Neuronal stem cell (in vitro differentiated cells): Measurements from ENCODE around the gene CAPN15.

Experiments
- DNase-seq: peaks from one replicate; pipeline ENCODE4 v3.0.0-alpha.2; 2013; ENCODE audit warnings: low spot score
- H2AFZ ChIP-seq: one replicate; pipeline ENCODE4 v1.6.1; 2013; ENCODE audit warnings: mild to moderate bottlenecking, low read length, inconsistent platforms
- H2AK5ac ChIP-seq: 2 replicates; pipeline ENCODE4 v1.6.1; 2013; ENCODE audit warnings: low read depth, mild to moderate bottlenecking, inconsistent platforms, low read length, moderate library complexity, mixed read lengths
- H2BK120ac ChIP-seq: 2 replicates; pipeline ENCODE4 v1.6.1; 2013; ENCODE audit warnings: low read depth, mild to moderate bottlenecking, inconsistent platforms, low read length, moderate library complexity, mixed read lengths
- H2BK12ac ChIP-seq: one replicate; pipeline ENCODE4 v1.6.1; 2013; ENCODE audit warnings: low read length, inconsistent platforms
- H2BK15ac ChIP-seq: 2 replicates; pipeline ENCODE4 v1.6.1; 2013; ENCODE audit warnings: mild to moderate bottlenecking, low read length, inconsistent platforms, mixed read lengths
- H2BK5ac ChIP-seq: one replicate; pipeline ENCODE4 v1.6.1; 2013; ENCODE audit warnings: inconsistent platforms, mild to moderate bottlenecking, low read length, moderate library complexity
- H3K14ac ChIP-seq: one replicate; pipeline ENCODE4 v1.6.1; 2013; ENCODE audit warnings: low read length, inconsistent platforms
- H3K18ac ChIP-seq: 2 replicates; pipeline ENCODE4 v1.6.1; 2013; ENCODE audit warnings: low read length, inconsistent platforms
- H3K23ac ChIP-seq: 2 replicates; pipeline ENCODE4 v1.6.1; 2013; ENCODE audit warnings: low read depth, mild to moderate bottlenecking, mixed read lengths, low read length, inconsistent platforms; ENCODE audit not compliant: poor library complexity
- H3K27ac ChIP-seq: replicated peaks from 3 replicates; pipeline ENCODE4 v1.5.1; 2013; ENCODE audit warnings: low read length, inconsistent platforms
- H3K27me3 ChIP-seq, 3 experiments: 2 replicates each; pipeline ENCODE4 v1.6.1; 2013; ENCODE audit warnings: low read length in 3 of 3, mild to moderate bottlenecking in 2 of 3, inconsistent platforms in 1 of 3, low read depth in 1 of 3, mixed read lengths in 1 of 3, moderate library complexity in 1 of 3; ENCODE audit not compliant: control insufficient read depth in 3 of 3, insufficient read depth in 3 of 3
- H3K36me3 ChIP-seq, 2 donors: replicated peaks in 1 of 2; 2 replicates each; pipeline ENCODE4 v1.6.1; 2013; ENCODE audit warnings: low read length in 2 of 2; ENCODE audit not compliant: control insufficient read depth in 2 of 2, insufficient read depth in 2 of 2
- H3K4ac ChIP-seq: 2 replicates; pipeline ENCODE4 v1.6.1; 2013; ENCODE audit warnings: inconsistent platforms, mild to moderate bottlenecking, low read length, moderate library complexity
- H3K4me1 ChIP-seq, 2 donors: 1 replicate in 1 of 2; 2 replicates in 1 of 2; pipeline ENCODE4 v1.6.1; 2013; ENCODE audit warnings: low read length in 2 of 2, low read depth in 1 of 2; ENCODE audit not compliant: control insufficient read depth in 2 of 2, insufficient read depth in 1 of 2
- H3K4me2 ChIP-seq: one replicate; pipeline ENCODE4 v1.6.1; 2013; ENCODE audit warnings: mild to moderate bottlenecking, low read length, inconsistent platforms; ENCODE audit not compliant: insufficient read depth, poor library complexity, severe bottlenecking
- H3K4me3 ChIP-seq, 2 donors: 2 replicates each; pipeline ENCODE4 v1.5.1; 2013; ENCODE audit warnings: low read length in 2 of 2, mild to moderate bottlenecking in 2 of 2, inconsistent platforms in 1 of 2, moderate library complexity in 1 of 2
- H3K79me1 ChIP-seq: one replicate; pipeline ENCODE4 v1.6.1; 2013; ENCODE audit warnings: low read depth, mild to moderate bottlenecking, inconsistent platforms, low read length, moderate library complexity
- H3K9ac ChIP-seq: one replicate; pipeline ENCODE4 v1.6.1; 2013; ENCODE audit warnings: mild to moderate bottlenecking, low read depth, low read length, inconsistent platforms; ENCODE audit not compliant: poor library complexity
- H3K9me3 ChIP-seq, 2 donors: replicated peaks in 1 of 2; 2 replicates each; pipeline versions ENCODE3 to v1.6.1; 2013; ENCODE audit warnings: low read length in 2 of 2, mild to moderate bottlenecking in 2 of 2, inconsistent platforms in 1 of 2, low read depth in 1 of 2, mixed read lengths in 1 of 2, moderate library complexity in 1 of 2; ENCODE audit not compliant: control insufficient read depth in 2 of 2, insufficient read depth in 1 of 2
- H4K8ac ChIP-seq: one replicate; pipeline ENCODE4 v1.6.1; 2013; ENCODE audit warnings: low read depth, mild to moderate bottlenecking, inconsistent platforms, low read length, moderate library complexity
- H4K91ac ChIP-seq: one replicate; pipeline ENCODE4 v1.6.1; 2013; ENCODE audit warnings: low read length, low read depth, mild to moderate bottlenecking, inconsistent platforms; ENCODE audit not compliant: poor library complexity
- WGBS, 2 donors: extraction: QIAGEN DNeasy Blood & Tissue Kit; methylation state at CpG; one replicate each; pipeline ENCODE4 v1.1.7; 2013; ENCODE audit warnings: missing lambda C conversion rate in 2 of 2, mixed read lengths in 1 of 2; ENCODE audit not compliant: insufficient read length in 2 of 2, insufficient replicate concordance in 1 of 2; ENCODE audit errors: extremely low coverage in 2 of 2; 5-methylcytosine and 5-hydroxymethylcytosine counted together

Gene CAPN15

GRCh38 chr16:507996-508395 lies 19.5 kb upstream of the CAPN15 start:
- H2AFZ ChIP-seq: no peak overlapping the region
- H3K27me3 ChIP-seq: no peaks in the 10 kb centered on the region
- no peak overlapping the region for H3K4me3 ChIP-seq
- no peaks in the 10 kb centered on the region for H3K4me1 ChIP-seq
- H4K91ac ChIP-seq: no peak overlapping the region
- no peak overlapping the region for H3K14ac ChIP-seq
- H3K27ac ChIP-seq: no peak overlapping the region
- H4K8ac ChIP-seq: no peak overlapping the region
- H3K79me1 ChIP-seq: peaks cover 3% of the 10 kb centered on the region
- peaks cover 19 to 49% of the 10 kb centered on the region in 2 donors for H3K36me3 ChIP-seq
- no peak overlapping the region for H2BK15ac ChIP-seq
- WGBS, 2 donors: no CpG with 5 or more reads among the region's 6 CpGs
- H2AK5ac ChIP-seq: no peak overlapping the region
- H2BK12ac ChIP-seq: no peak overlapping the region
- no peak overlapping the region for H3K9ac ChIP-seq
- no peak overlapping the region for H2BK5ac ChIP-seq
- H3K4me2 ChIP-seq: no peak overlapping the region
- H3K18ac ChIP-seq: no peak overlapping the region
- H3K4ac ChIP-seq: no peak overlapping the region
- no peak for DNase-seq
- no peak overlapping the region for H3K23ac ChIP-seq
- H3K9me3 ChIP-seq: peaks cover 0 to 1% of the 10 kb centered on the region in 2 donors
- no peak overlapping the region for H2BK120ac ChIP-seq

- no peak overlapping the region for H3K27ac ChIP-seq
- no peak overlapping the region for H3K4me3 ChIP-seq
- peaks cover 0 to 1% of the 10 kb centered on the region in 2 donors for H3K9me3 ChIP-seq
- H3K14ac ChIP-seq: no peak overlapping the region
- H3K4me2 ChIP-seq: no peak overlapping the region
- H4K91ac ChIP-seq: no peak overlapping the region
- H2AK5ac ChIP-seq: no peak overlapping the region
- H3K36me3 ChIP-seq: peaks cover 19 to 45% of the 10 kb centered on the region in 2 donors
- no peak overlapping the region for H3K23ac ChIP-seq
- H2BK120ac ChIP-seq: no peak overlapping the region
- no peak overlapping the region for H3K18ac ChIP-seq
- DNase-seq: no peak
- H3K4me1 ChIP-seq: no peaks in the 10 kb centered on the region
- H2BK15ac ChIP-seq: no peak overlapping the region
- WGBS, 2 donors: no CpG with 5 or more reads among the region's 18 CpGs
- H3K9ac ChIP-seq: peak overlapping the region; percentile 44
- H3K79me1 ChIP-seq: no peaks in the 10 kb centered on the region
- H2AFZ ChIP-seq: no peak overlapping the region
- H3K27me3 ChIP-seq: no peaks in the 10 kb centered on the region
- no peak overlapping the region for H3K4ac ChIP-seq
- H2BK12ac ChIP-seq: no peak overlapping the region
- H4K8ac ChIP-seq: no peak overlapping the region
- H2BK5ac ChIP-seq: no peak overlapping the region
Observed at GRCh38 chr16:508884-509736, 18.4 kb upstream of the CAPN15 start.

- Histone ChIP-seq H3K4me1 (no peaks in the 10 kb centered on the region), H4K8ac (peak overlapping the region; percentile 17), H3K23ac (peak overlapping the region; percentile 80), H3K14ac (no peak overlapping the region), H3K79me1 (no peaks in the 10 kb centered on the region), H3K9ac (no peak overlapping the region), H4K91ac (no peak overlapping the region), H2BK15ac (no peak overlapping the region), H2AK5ac (no peak overlapping the region), H3K4me2 (no peak overlapping the region), H2AFZ (no peak overlapping the region), H3K27me3 (no peaks in the 10 kb centered on the region), H3K36me3 (peaks cover 27 to 52% of the 10 kb centered on the region in 2 donors), H3K4ac (no peak overlapping the region), H3K27ac (no peak overlapping the region), H3K4me3 (no peak overlapping the region), H2BK120ac (no peak overlapping the region), H3K18ac (no peak overlapping the region), H3K9me3 (peaks cover 0 to 1% of the 10 kb centered on the region in 2 donors), H2BK5ac (no peak overlapping the region), H2BK12ac (no peak overlapping the region)
- no CpG with 5 or more reads among the region's 35 CpGs for WGBS, 2 donors
- no peak for DNase-seq
Observed at GRCh38 chr16:510066-510825, 17.3 kb upstream of the CAPN15 start.

- H2AK5ac ChIP-seq: no peak overlapping the region
- no peak overlapping the region for H4K8ac ChIP-seq
- peaks cover 0 to 1% of the 10 kb centered on the region in 2 donors for H3K9me3 ChIP-seq
- H2BK12ac ChIP-seq: no peak overlapping the region
- H3K79me1 ChIP-seq: peaks cover 11% of the 10 kb centered on the region
- no peak overlapping the region for H2AFZ ChIP-seq
- H3K14ac ChIP-seq: no peak overlapping the region
- no peaks in the 10 kb centered on the region for H3K27me3 ChIP-seq
- no peaks in the 10 kb centered on the region for H3K4me1 ChIP-seq
- no peak for DNase-seq
- H3K4me3 ChIP-seq: no peak overlapping the region
- H3K27ac ChIP-seq: no peak overlapping the region
- H3K18ac ChIP-seq: no peak overlapping the region
- H3K4me2 ChIP-seq: no peak overlapping the region
- no peak overlapping the region for H3K4ac ChIP-seq
- no CpG with 5 or more reads among the region's 6 CpGs for WGBS, 2 donors
- no peak overlapping the region for H2BK15ac ChIP-seq
- H2BK5ac ChIP-seq: no peak overlapping the region
- H4K91ac ChIP-seq: no peak overlapping the region
- H3K9ac ChIP-seq: no peak overlapping the region
- H3K36me3 ChIP-seq: peaks cover 34 to 54% of the 10 kb centered on the region in 2 donors
- no peak overlapping the region for H3K23ac ChIP-seq
- H2BK120ac ChIP-seq: no peak overlapping the region
Observed at GRCh38 chr16:512802-513201, 14.7 kb upstream of the CAPN15 start.
